Measurements from ENCODE around the gene LEPR.

- no peak for TF ChIP-seq EZH2 (IDR thresholded peaks at IDR 0.05; ENCODE audit: insufficient read depth, poor library complexity, severe bottlenecking)
- TF ChIP-seq EZH2phosphoT487 (IDR thresholded peaks at IDR 0.05; ENCODE audit: insufficient read depth, low read depth), result no peak
These were observed 1.0 kb downstream of the LEPR start for GRCh38 chr1:65421351-65422025.
